ENCODE data around the gene HPSE2. TPM values are rescaled to one million over a fixed set of nuclear protein-coding genes. Genes with fewer than 3 reads are reported as not detected.

The HPSE2 gene
- total and polyA plus RNA-seq, 2 of the 8 experiments (the other 6 are each of a cell fraction or from before 2014, with no cell fraction given) = 0.41 to 0.58 TPM

GRCh38 chr10:98488669-98489430 lies 746.8 kb downstream of the HPSE2 start:
- CTCF ChIA-PET (ENCODE audit: partially characterized antibody) = interaction anchor here (0.8 to 1.1 kb wide), 3 partner anchors 16 to 370 kb away, joined by 3 read pairs; no protein-coding TSS in a partner anchor
- H3K9me3 ChIP-seq (ENCODE audit: insufficient read depth in 2 of 2, low read depth in 1 of 2, low read length in 1 of 2) = no peaks in the 10 kb centered on the region
- no peak overlapping the region for H3K27ac ChIP-seq (ENCODE audit: low read depth, low read length)
- H2BK120ac ChIP-seq (replicated peaks; ENCODE audit: low read depth, low read length) = no peak overlapping the region
- H3K79me2 ChIP-seq (ENCODE audit: control insufficient read depth in 1 of 2, insufficient read depth in 2 of 2, low read length in 2 of 2) = no peaks in the 10 kb centered on the region
- H4K5ac ChIP-seq (ENCODE audit: insufficient read length, low read depth, low read length) = no peak overlapping the region
- FAIRE-seq = no peak
- no peak overlapping the region for H2BK12ac ChIP-seq (ENCODE audit: low read depth, low read length)
- no peaks in the 10 kb centered on the region for H3K27me3 ChIP-seq (replicated peaks in 1 of 4; ENCODE audit: control insufficient read depth in 3 of 4, extremely low read depth in 1 of 4, insufficient read depth in 3 of 4, low read length in 3 of 4)
- no peaks in the 10 kb centered on the region for H3K23me2 ChIP-seq (ENCODE audit: low read depth, low read length)
- no peak overlapping the region for H2BK20ac ChIP-seq (ENCODE audit: low read length)
- no peak overlapping the region for H3K23ac ChIP-seq (ENCODE audit: insufficient read length)
- DNase-seq (ENCODE audit: low read depth in 1 of 2, low spot score in 2 of 2) = no peak
- no peak overlapping the region for H4K8ac ChIP-seq (ENCODE audit: extremely low read depth, insufficient read depth, low read length)
- H2AK5ac ChIP-seq (ENCODE audit: low read depth, low read length) = no peak overlapping the region
- H3K14ac ChIP-seq (ENCODE audit: insufficient read length) = no peak overlapping the region
- TF ChIP-seq SRF (IDR thresholded peaks at IDR 0.05; ENCODE audit: low read depth, low read length) = peak; percentile 51; the same call in 1 of the 2 replicates
- no peak for TF ChIP-seq SIX5 (IDR thresholded peaks at IDR 0.05; ENCODE audit: low read depth, low read length)
- no peak overlapping the region for H2AFZ ChIP-seq (ENCODE audit: low read length)
- no peak overlapping the region for H3K4me2 ChIP-seq (ENCODE audit: insufficient read depth in 1 of 2, low read depth in 2 of 2, low read length in 2 of 2)
- H3K4me1 ChIP-seq (replicated peaks in 1 of 4; ENCODE audit: control insufficient read depth in 3 of 4, insufficient read depth in 4 of 4, low read length in 3 of 4) = no peaks in the 10 kb centered on the region
- no peak overlapping the region for H3K4ac ChIP-seq (replicated peaks; ENCODE audit: insufficient read length, low read depth, low read length)
- 74% methylated on average over 1 of the region's 1 CpG; no CpG with 5 or more reads in 1 of the 2 experiments for WGBS, 2 experiments (ENCODE audit: extremely low coverage in 1 of 2, insufficient coverage in 1 of 2, insufficient read length in 1 of 2, insufficient replicate concordance in 2 of 2, low coverage in 1 of 2, low lambda C conversion rate in 2 of 2, missing lambda C conversion rate in 1 of 2)
- no peak overlapping the region for H2BK5ac ChIP-seq (ENCODE audit: low read depth, low read length)
- no peak overlapping the region for H3K56ac ChIP-seq (replicated peaks; ENCODE audit: insufficient read length, low read depth, low read length)
- no peaks in the 10 kb centered on the region for H3K79me1 ChIP-seq (ENCODE audit: low read depth, low read length)
- no peaks in the 10 kb centered on the region for H3K36me3 ChIP-seq (ENCODE audit: control insufficient read depth in 2 of 4, insufficient read depth in 4 of 4, low read length in 3 of 4)
- no peaks in the 10 kb centered on the region for H4K20me1 ChIP-seq (replicated peaks in 1 of 2; ENCODE audit: control insufficient read depth in 1 of 2, insufficient read depth in 2 of 2, low read length in 2 of 2)
- H2BK15ac ChIP-seq (ENCODE audit: low read length) = no peak overlapping the region
- no peak overlapping the region for H4K91ac ChIP-seq (replicated peaks; ENCODE audit: insufficient read length, low read length)
- no peak overlapping the region for H3K4me3 ChIP-seq (ENCODE audit: extremely low read depth in 1 of 4, insufficient read depth in 2 of 4, low read depth in 3 of 4, low read length in 4 of 4)
- POLR2A ChIA-PET (ENCODE audit: partially characterized antibody) = interaction anchor here (1.5 kb wide), 1 partner anchor 63 kb away, joined by 3 read pairs; no protein-coding TSS in a partner anchor
- H3K9ac ChIP-seq (replicated peaks in 1 of 4; ENCODE audit: extremely low read depth in 1 of 4, low read depth in 3 of 4, low read length in 3 of 4) = no peak overlapping the region
- no peak overlapping the region for H3K18ac ChIP-seq (ENCODE audit: extremely low read depth, low read length)

All from H1 (cell line).